Smooth muscle cell (in vitro differentiated cells): ENCODE data around the gene SFN. TPM values are rescaled to one million over a fixed set of nuclear protein-coding genes. Genes with fewer than 3 reads are reported as not detected.

Experiments
- DNase-seq: peaks from one replicate; lab custom pipeline; 2025; ENCODE audit not compliant: unreplicated experiment; lab: John Stamatoyannopoulos, UW
- H2AFZ ChIP-seq: fragments of 200-600 bp; sonication (generic); 2 replicates; pipeline ENCODE4 v1.6.0; 2016; ENCODE audit warnings: antibody characterized with exemption, low read depth, mild to moderate bottlenecking
- H3F3A ChIP-seq: fragments of 200-600 bp; sonication (generic); 2 replicates; pipeline ENCODE4 v1.6.0; 2017; ENCODE audit warnings: antibody characterized with exemption, low read depth
- H3K27ac ChIP-seq: fragments of 200-600 bp; sonication (generic); 2 replicates; pipeline ENCODE4 v1.5.1; 2016; ENCODE audit warnings: low read depth, mild to moderate bottlenecking
- H3K27me3 ChIP-seq: fragments of 200-600 bp; sonication (generic); 2 replicates; pipeline ENCODE4 v1.6.1; 2016; ENCODE audit warnings: low read depth, mild to moderate bottlenecking
- H3K36me3 ChIP-seq: fragments of 200-600 bp; sonication (generic); 2 replicates; pipeline ENCODE4 v1.5.1; 2016; ENCODE audit warnings: low read depth
- H3K4me1 ChIP-seq: fragments of 200-600 bp; sonication (generic); 2 replicates; pipeline ENCODE4 v1.5.1; 2016; ENCODE audit warnings: low read depth
- H3K4me2 ChIP-seq: fragments of 200-600 bp; sonication (generic); 2 replicates; pipeline ENCODE4 v1.6.0; 2016; ENCODE audit warnings: mild to moderate bottlenecking
- H3K4me3 ChIP-seq: fragments of 200-600 bp; sonication (generic); 2 replicates; pipeline ENCODE4 v1.5.1; 2016; ENCODE audit warnings: mild to moderate bottlenecking
- H3K79me2 ChIP-seq: fragments of 200-600 bp; sonication (generic); 2 replicates; pipeline ENCODE4 v1.6.0; 2016; ENCODE audit warnings: low read depth, mild to moderate bottlenecking
- H3K9ac ChIP-seq: fragments of 200-600 bp; sonication (generic); 2 replicates; pipeline ENCODE4 v1.6.0; 2016; ENCODE audit warnings: low read depth
- H3K9me3 ChIP-seq: fragments of 200-600 bp; sonication (generic); replicated peaks from 2 replicates; pipeline ENCODE4 v1.5.1; 2016; ENCODE audit warnings: low read depth
- H4K20me1 ChIP-seq: fragments of 200-600 bp; sonication (generic); 2 replicates; pipeline ENCODE4 v1.6.0; 2016; ENCODE audit warnings: low read depth
- CTCF ChIP-seq: fragments of 200-600 bp; sonication (generic); IDR thresholded peaks from 2 replicates; pipeline ENCODE4 v1.5.1; 2017; ENCODE audit warnings: borderline replicate concordance, mild to moderate bottlenecking, antibody characterized with exemption; ENCODE audit not compliant: insufficient read depth, poor library complexity, severe bottlenecking
- WGBS: methylation state at CpG from one replicate; pipeline ENCODE4 v1.1.7; 2016; ENCODE audit warnings: low lambda C conversion rate; 5-methylcytosine and 5-hydroxymethylcytosine counted together
- polyA plus RNA-seq: library from polyadenylated mRNA; unstranded; fragments of >200 nt; fragmentation: Nextera tagmentation; extraction: Ambion mirVana; gene quantifications from 2 replicates; pipeline ENCODE4 v1.2.1, GENCODE V29; 2016
- total RNA-seq: library from RNA; depleted of rRNA; stranded (reverse); fragments of >200 nt; gene quantifications from 2 replicates; pipeline ENCODE4 v1.2.3, GENCODE V29; 2014

Gene SFN
- total and polyA plus RNA-seq, 2 experiments from 2014 or later = 110 to 112 TPM

GRCh38 chr1:26882696-26883463, 19.9 kb downstream of the SFN start:
- no peak overlapping the region for H2AFZ ChIP-seq

GRCh38 chr1:26887125-26887524, 24.2 kb downstream of the SFN start:
- Histone ChIP-seq H3K27ac (no peak overlapping the region), H3K9me3 (no peaks in the 10 kb centered on the region), H3K27me3 (no peaks in the 10 kb centered on the region), H4K20me1 (peaks cover 9% of the 10 kb centered on the region), H2AFZ (no peak overlapping the region), H3K4me2 (no peak overlapping the region), H3K4me3 (no peak overlapping the region), H3K9ac (no peak overlapping the region), H3K36me3 (peaks cover 3% of the 10 kb centered on the region), H3F3A (peaks cover 5% of the 10 kb centered on the region), H3K4me1 (peaks cover 13% of the 10 kb centered on the region), H3K79me2 (peaks cover 25% of the 10 kb centered on the region)
- 92% methylated on average over 1 of the region's 1 CpG for WGBS
- no peak for DNase-seq
- TF ChIP-seq CTCF = peak; percentile 37

More at GRCh38 chr1:26882696-26883463, 19.9 kb downstream of the SFN start:
- WGBS = 97% methylated on average over 5 of the region's 5 CpGs
- no peak overlapping the region for H3K9ac ChIP-seq
- no peak for DNase-seq
- peaks cover 20% of the 10 kb centered on the region for H3F3A ChIP-seq
- H3K9me3 ChIP-seq = no peaks in the 10 kb centered on the region
- TF ChIP-seq CTCF = no peak
- H3K27ac ChIP-seq = no peak overlapping the region
- H3K36me3 ChIP-seq = peaks cover 12% of the 10 kb centered on the region
- peaks cover 10% of the 10 kb centered on the region for H4K20me1 ChIP-seq
- no peak overlapping the region for H3K4me3 ChIP-seq
- H3K4me2 ChIP-seq = no peak overlapping the region
- H3K27me3 ChIP-seq = no peaks in the 10 kb centered on the region
- no peaks in the 10 kb centered on the region for H3K4me1 ChIP-seq
- peaks cover 6% of the 10 kb centered on the region for H3K79me2 ChIP-seq

GRCh38 chr1:26888231-26888630, 25.3 kb downstream of the SFN start:
- no peak overlapping the region for H3K9ac ChIP-seq

More at GRCh38 chr1:26888231-26888630, 25.3 kb downstream of the SFN start:
- Histone ChIP-seq H3K4me1 (peaks cover 13% of the 10 kb centered on the region), H4K20me1 (peaks cover 9% of the 10 kb centered on the region), H3K4me2 (no peak overlapping the region), H3K27me3 (no peaks in the 10 kb centered on the region), H3K9me3 (no peaks in the 10 kb centered on the region), H2AFZ (no peak overlapping the region), H3F3A (peaks cover 5% of the 10 kb centered on the region), H3K36me3 (peaks cover 8% of the 10 kb centered on the region), H3K79me2 (peaks cover 25% of the 10 kb centered on the region), H3K27ac (peak overlapping the region; percentile 87), H3K4me3 (no peak overlapping the region)
- 96% methylated on average over 1 of the region's 1 CpG for WGBS
- TF ChIP-seq CTCF = no peak
- DNase-seq = no peak
